Pons (tissue), 1 donor: Measurements from ENCODE around the gene CD99L2.

Experiments
- DNase-seq: peaks from one replicate; pipeline ENCODE4 v3.0.0-alpha.2; 2016; ENCODE audit warnings: low spot score

Gene CD99L2

DNA sequence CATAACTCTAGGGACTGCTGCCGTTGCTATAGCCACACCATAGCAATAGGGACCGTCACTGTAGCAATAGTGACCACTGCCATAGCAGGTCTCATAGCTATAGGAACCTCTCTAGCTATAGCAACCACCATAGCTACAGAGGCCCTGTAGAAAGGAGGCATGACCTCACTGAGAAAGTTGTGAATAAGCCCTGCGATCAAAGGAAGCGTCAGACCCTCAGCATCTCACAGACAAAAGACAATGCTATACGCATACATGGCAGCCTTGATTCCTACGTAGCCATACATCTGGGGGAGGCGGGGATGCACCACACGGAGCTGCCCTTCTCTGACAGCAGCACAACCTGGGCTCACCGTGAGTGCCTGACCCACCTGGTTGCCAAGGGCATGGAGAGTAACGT is 116.8 kb downstream of the CD99L2 start:
- DNase-seq, result no peak

DNA sequence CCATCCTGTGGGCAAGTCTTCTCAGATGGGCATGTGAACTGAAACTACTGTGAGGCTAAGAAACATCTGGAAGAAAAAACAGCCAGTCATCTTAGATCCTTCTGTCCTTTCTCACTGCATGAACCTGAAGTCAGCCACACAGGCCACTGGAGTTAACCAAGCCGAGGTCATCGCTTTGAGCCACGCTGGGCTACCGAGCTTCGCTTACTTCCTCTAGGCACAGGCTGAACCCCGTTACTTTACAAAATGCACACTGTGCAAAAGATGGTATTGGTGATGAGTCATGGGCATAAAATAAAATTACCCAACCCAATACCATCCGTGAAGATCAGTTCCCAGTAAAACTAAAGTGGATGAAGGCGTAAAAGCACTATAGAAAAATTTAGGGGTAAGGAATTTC is 119.1 kb downstream of the CD99L2 start:
- no peak for DNase-seq

- DNase-seq, result no peak
These were observed 121.0 kb downstream of the CD99L2 start for GRCh38 chrX:150777328-150777992.

DNA sequence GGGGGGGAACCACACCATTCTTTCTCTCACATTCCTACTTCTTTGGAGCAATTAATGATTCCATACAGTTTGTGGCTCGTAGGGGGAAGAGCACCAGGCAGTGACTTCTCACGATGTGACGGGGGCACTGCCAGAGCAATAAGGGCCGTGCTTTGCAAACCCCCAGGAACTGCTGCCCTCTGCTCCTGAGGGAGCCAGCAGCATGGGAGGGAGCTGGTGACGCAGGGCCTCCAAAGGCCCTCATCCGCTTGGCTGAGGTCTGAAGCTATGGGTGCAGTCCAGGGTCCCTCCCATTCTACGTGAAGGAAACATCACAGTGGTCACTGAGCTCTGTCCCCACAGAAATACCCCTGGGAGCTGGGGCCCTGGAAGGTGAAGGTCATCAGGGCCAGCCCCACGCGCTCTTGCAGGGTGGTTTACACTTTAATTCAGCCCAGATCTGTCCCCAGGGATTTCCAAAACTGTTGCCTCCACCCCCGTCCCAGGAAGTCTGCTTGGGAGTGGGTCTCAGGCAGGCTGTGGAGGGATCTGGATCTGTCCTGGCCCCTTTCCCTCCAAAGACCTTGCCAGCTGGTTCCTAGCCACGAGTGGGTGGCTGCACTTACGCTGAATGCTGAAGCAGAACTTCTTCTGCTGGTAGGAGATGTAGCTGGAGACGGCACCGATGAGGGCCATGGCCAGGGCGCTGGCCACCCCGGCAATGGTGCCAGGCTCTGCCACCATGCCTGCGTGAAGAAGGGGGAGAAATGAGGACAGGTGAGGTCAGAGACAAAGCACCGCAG is 122.7 kb downstream of the CD99L2 start:
- DNase-seq, result no peak

- DNase-seq, result peak; percentile 83
These were observed 123.5 kb downstream of the CD99L2 start for GRCh38 chrX:150774798-150775568.

DNA sequence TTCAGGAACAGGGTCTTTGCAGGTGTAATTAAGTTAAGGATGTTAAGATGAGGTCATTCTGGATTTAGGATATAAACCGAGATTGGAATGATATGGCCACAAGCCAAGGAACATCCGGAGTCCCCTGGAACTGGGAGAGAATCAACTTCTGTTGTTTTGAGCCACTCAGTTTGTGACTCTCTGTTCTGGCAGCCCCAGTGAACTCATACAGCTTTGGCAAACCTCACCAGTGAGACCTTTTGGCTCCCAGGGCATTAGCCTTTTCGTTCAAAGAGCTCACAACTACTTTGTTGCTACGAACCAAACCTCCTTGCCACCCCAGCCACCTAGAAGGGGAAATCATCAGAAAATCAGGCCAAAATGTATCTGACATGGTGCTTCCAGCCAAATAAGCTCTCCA is 124.8 kb downstream of the CD99L2 start:
- DNase-seq, result no peak

GRCh38 chrX:150773117-150773516 is 125.4 kb downstream of the CD99L2 start:
- DNase-seq, result no peak

DNA sequence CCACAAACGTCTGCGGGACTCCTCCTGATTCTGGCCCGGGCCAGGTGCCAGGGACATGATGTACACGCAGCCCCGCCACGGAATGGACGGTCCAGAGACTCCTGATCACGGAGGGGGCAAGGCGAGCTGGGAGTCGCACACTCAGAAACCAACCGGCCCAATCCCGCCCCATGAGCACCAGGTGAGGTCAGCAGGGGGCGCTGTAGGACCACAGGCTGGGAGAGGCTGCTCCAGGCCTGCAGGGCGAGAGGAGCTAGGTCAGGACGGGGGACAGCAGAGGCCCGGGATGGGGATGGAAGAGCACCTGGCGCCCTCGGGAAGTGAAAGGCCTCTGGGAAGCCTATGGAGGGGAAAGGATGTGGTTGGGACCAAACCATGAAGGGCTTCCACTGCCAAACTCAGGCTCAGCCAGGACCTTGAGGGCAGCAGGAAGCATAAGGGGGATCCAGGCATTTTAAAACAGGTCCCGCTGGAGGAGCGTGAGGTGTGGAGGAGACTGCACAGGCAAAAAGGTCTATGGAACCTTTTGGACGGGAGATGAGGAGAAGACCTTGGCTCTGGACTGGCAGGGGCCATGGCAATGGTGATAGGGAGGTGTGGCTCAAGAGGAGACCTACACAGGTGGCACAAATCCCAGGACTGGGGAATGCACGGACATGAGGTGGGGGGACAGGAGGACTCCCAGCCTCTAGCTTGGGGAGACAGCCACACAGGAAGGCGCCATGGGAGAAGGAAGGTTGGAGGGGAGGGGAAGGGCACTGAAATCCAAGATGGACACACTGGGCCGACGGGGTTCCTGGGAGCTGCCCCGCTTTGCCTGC is 126.1 kb downstream of the CD99L2 start:
- peak; percentile 57 for DNase-seq

- DNase-seq, result no peak
These were observed 127.4 kb downstream of the CD99L2 start for GRCh38 chrX:150771116-150771515.

- no peak for DNase-seq
These were observed 127.8 kb downstream of the CD99L2 start for GRCh38 chrX:150770623-150771022.

GRCh38 chrX:150769408-150769807 is 129.1 kb downstream of the CD99L2 start:
- DNase-seq, result no peak

DNA sequence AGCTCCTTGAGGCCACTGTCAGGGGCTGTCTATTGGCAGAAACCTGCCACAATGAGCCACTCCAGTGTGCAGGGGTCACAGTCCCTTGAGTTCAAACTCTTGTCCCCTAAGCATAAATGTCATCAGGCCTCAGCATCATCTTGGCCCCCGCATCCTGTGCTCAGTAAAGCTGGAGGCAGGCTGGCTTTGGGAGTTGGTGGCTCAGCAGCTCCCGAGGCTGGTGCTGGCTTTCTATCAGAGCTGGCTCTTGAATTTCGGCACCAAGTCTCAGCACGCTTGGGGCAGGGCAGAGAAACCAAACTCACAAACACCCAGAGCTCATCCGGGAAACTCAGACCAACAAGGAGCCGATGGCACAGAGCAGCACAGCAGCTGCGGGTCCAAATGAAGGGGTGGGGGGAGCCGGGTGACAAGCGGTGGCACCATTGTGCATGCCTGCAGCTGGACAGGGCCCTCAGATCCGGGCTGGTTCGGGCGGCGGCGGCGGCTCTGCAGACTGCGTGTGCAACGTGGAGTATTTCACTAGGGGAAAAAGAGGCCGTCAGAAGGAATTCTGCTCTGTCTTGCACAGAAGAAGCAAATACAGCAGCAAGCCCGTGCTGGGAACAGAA is 129.8 kb downstream of the CD99L2 start:
- peak; percentile 59 for DNase-seq

DNA sequence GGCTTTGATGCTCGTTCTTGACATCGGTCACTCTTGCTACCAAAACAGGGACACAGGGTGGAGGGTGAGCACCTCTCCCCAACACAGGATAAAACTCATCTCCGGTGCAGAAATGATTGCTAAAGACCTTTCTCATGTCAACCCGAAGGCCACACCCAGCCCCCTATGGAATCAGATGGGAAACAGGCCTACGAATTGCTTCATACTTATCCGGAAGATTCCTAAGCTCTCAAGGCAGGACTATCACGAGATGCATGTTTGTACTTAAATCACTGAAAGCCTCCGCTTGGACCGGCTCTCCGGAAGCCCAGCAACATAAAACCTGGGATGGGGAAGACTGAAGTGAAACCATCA is 130.4 kb downstream of the CD99L2 start:
- no peak for DNase-seq

DNA sequence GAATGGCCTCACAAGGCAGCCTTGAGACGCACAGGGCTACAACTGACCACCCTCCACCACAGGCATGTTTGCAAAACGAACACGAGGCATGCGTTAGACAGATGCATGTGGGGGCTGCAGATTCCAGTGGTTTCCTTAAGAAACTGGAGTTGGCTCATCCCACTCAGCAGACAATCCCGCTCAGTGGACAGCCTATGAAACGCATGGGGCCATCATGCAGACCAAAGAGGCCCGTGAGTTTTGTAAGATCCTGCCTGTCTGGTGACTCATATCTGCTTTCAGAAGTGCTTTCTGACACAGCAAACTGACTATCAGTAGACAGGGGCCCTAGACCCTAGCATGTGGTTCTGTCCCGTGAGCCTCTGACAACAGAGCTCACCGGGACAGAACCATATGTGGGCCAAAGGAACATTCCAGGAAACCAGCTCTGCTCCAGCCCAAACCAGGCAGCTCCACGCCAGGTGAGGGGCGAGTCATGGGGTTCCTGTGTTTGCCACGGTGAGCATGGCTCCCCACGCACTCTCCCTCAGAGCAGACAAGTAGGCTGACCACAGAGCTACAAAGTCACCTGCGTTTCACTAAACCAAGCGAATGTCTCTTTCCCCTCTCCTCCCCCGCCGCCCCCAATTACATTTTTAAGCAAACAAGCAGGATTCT is 130.9 kb downstream of the CD99L2 start:
- no peak for DNase-seq

DNA sequence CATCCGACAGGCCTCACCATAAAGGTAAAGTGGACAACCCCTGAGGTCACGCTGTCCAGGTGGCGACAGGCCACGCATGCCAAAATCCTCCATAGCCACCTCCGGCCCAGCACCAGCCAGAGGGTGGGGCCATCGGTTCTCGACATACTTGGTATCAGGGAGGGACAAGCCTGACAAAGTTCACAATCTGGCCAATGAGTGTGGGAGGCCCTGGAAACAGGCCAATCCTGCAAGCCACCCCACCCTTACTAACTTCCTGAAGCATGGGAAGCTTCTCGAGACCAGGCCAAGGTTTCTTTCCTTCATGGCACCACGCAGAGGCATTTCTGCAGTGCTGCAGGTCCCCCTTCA is 131.4 kb downstream of the CD99L2 start:
- DNase-seq, result no peak

DNA sequence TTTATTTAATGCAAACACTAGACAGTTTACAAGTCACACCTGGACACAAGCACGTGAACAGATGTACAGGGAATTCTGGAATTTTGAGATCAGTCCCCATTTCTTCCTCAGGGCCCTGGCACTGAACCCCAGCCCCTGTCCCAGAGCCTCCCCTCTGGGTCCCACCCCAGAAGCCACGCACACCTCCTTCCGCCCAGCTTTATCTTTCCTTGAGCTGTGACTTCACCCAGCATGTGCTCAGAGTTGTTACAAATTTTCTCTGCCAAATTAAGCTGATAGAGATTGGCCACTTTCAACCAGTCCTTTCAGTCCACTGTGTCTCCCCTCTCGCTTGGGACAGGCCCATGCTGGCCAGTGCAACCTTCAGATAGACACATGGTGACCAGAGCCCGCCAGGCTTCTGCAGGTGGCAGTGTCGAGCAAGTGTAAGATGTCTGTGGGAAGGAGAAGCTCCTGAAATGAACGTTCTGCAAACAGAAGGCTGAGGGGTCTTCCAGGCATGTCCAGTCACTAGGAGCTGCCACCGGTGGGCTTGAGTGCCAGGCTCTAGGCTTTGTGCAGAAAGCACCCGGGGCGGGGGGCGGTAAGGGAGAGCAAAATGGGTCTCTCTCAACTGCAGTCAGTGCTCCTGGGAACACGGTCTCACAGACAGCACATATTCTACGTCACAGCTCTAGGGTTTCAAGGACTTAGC is 132.0 kb downstream of the CD99L2 start:
- no peak for DNase-seq

- no peak for DNase-seq
These were observed 132.6 kb downstream of the CD99L2 start for GRCh38 chrX:150765782-150766350.

GRCh38 chrX:150765237-150765636 is 133.2 kb downstream of the CD99L2 start:
- DNase-seq, result no peak

GRCh38 chrX:150763810-150764209 is 134.7 kb downstream of the CD99L2 start:
- no peak for DNase-seq

DNA sequence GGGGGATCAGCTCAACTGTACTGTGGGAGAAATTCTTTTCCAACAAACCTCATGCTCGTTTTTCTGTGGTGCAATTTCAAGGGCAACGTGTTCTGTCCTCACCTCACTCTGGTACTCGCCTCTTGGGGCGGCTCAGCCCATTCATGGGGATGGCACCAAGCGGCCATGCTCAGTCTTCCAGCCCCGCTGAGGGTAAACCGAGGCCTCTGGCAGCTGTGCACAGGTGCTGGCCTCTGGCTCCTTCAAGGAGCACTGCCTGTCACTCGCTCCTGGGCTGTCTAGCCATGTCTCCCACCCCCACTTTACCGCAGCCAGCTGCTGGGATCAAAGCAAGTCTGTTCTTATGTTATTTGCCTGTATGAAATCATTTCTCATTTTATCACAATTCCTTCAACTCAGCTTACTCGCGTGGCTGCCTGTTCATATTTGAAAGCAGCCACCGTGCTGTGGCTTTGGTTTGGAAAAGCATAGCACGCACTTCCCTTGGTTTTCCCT is 135.1 kb downstream of the CD99L2 start:
- no peak for DNase-seq
